Measurements from ENCODE around the gene CYP4F22.

The CYP4F22 gene

DNA sequence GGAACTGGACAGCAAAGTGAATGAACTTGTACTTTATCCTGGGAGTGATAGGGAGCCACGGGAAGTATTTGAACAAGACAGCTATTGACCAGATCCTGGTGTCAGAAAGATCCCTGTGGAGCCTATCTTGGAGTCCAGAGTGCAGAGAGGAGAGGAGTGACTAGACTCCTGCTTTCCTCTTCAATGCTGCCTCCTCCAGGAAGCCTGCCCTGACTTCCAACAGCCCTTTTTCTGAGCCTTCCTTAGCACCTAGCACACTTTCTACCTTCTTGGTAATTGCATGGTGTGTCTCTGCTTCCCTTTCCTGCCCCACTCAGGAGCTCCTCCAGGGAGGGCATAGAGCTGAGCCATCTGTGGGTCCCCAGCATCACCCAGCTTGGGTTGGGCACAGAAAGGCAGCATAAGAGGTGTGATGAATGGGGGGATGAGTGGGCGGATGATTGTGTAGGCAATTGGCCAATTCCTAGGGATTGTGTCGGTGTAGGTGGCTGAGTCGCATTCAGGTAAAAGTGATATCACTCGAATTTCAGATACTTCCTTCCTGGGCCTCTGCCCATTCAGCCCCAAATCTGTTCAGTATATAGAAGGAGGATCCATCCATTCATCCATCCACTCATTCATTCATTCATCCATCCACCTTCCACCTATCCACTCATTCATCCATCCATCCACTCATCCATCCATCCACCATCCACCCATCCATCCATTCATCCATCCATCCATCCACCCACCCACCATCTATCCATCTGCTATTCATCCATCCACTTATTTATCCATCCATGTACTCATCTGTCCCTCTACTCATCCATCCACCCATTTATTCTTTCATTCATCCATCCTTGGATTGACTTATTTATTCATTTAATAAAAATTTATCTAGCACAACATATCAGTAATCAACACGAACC, 26.9 kb downstream of the CYP4F22 start:
- DNase-seq (ENCODE audit: low read depth, low spot score): no peak

DNA sequence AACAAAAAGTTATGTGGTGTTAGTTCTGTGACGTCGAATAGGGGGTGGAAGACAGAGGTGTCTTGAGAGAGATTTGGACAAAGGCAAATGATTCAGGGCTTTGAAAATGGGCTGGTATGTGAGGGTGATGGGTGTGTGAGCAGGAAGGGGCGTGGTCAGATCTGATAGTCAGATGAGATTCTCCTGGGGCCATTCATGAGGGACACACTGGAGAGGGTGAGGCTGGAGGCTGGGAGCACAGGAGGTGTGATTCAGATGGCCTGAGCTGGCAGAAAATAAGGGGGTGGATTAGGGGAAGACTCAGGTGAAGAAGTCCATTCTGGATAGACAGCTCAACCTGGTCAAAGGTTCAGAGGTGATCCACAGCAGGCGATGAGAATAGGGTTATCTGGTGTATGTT, 28.0 kb downstream of the CYP4F22 start:
- DNase-seq (ENCODE audit: low read depth, low spot score): no peak

DNA sequence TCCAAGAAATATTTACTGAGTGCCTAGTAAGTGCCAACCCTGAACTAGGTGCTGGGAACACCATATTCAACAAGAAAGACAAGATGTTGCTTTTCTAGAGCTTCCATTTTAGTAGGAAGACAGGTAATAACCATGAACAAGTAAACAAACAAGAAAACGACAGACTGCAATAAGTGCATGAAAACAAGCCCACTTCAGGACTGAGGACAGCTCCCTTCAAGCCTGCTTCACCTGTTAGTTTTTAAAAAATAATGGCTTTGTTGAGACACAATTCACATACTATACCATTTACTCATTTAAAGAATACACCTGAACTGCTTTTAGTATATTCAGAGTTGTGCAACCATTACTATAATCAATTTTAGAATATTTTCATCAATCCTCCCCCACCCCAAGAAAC, 30.4 kb downstream of the CYP4F22 start:
- no peak for DNase-seq (ENCODE audit: low read depth, low spot score)

DNA sequence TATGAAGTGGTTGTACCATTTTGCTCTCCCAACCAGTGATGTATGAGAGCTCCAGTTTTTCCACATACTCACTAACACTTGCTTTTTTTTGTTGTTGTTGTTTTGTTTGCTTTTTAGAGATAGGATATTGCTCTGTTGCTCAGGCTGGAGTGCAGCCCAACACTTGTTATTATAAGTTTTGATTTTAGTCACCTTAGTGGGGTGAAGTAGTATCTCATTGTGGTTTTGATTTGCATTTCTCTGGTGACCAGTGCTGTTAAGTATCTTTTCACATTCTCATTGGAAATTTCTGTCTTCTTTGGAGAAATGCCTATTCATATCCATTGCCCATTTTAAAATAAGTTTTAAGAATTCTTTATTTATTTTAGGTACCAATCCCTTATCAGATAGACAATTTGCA, 31.3 kb downstream of the CYP4F22 start:
- no peak for DNase-seq (ENCODE audit: low read depth, low spot score)

DNA sequence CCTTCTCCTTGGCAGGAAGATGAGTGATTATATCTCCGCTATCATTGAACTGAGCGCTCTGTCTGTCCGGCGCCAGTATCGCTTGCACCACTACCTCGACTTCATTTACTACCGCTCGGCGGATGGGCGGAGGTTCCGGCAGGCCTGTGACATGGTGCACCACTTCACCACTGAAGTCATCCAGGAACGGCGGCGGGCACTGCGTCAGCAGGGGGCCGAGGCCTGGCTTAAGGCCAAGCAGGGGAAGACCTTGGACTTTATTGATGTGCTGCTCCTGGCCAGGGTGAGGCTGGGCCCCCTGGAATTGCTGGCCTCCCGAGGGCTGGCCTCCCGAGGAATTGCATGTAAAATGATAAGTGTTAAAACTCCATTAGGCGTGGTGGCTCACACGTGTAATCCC, 32.1 kb downstream of the CYP4F22 start:
- DNase-seq (ENCODE audit: low read depth, low spot score): no peak

DNA sequence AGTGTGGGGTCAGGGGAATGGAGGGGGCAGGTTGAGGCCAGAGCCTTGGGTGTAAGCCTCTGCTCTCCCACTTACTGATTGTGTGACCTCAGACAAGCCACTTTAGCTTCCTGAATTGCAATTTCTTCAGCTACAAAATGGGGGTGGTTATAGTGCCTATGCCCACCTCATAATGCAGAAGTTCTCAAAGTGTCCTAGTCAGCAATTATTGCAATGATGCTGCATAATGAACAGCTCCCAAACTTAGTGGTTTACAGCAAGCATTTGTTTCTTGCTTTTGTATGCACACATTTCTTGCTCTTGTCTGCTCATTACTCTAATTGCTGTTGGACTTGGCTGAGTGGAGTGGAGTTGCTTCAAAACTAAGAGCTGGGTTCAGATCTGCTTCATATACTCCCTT, 36.0 kb downstream of the CYP4F22 start:
- DNase-seq (ENCODE audit: low read depth, low spot score): no peak

DNA sequence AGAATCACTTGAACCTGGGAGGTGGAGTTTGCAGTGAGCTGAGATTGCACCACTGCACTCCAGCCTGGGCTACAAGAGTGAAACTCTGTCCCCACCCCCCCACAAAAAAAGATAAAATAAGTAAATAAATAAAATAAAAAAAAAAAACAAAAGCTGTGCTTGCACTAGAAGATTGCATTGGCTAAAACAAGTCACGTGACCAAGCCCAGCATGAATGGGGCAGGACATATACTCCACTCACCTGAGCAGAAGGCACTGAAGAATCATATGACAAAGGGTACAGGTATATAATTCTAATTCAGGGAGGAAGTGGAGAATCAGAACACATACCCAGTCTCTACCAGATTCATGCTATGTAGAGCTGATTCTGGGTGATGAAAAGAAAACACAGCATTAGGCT, 36.6 kb downstream of the CYP4F22 start:
- DNase-seq (ENCODE audit: low read depth, low spot score): no peak

DNA sequence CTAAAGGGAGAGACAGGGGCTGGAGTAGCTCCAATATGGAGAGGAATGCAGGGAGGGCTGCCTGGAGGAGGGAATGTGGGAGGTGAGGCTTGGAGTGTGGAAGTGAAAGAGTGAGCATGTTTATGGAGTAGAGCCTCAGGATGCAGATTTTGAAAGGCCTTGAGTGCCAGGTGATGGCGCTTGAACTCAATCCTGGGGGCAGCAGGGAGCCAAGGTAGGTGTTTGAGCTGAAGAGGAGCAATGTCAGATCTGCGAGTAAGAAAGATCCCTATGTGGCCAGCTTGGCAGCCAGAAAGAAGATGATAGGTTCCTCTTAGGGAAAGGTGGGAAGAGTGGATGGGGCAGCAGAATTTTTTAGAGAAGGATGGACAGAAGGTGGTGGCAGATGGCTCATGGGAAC, 40.3 kb downstream of the CYP4F22 start:
- no peak for DNase-seq (ENCODE audit: low read depth, low spot score)

DNA sequence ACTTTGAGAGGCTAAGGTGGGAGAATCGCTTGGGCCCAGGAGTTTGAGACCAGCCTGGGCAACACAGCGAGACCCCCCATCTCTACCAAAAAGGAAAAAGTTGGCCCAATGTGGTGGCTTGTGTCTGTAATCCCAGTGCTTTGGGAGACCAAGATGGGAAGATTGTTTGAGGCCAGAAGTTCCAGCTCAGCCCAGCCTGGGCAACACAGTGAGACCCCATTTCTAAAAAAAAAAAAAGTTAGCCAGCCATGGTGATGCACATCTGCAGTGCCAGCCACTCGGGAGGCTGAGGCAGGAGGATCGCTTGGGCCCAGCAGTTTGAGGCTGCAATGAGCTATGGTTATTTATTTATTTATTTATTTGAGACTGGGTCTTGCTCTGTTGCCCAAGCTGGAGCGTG, 41.3 kb downstream of the CYP4F22 start:
- no peak for DNase-seq (ENCODE audit: low read depth, low spot score)

DNA sequence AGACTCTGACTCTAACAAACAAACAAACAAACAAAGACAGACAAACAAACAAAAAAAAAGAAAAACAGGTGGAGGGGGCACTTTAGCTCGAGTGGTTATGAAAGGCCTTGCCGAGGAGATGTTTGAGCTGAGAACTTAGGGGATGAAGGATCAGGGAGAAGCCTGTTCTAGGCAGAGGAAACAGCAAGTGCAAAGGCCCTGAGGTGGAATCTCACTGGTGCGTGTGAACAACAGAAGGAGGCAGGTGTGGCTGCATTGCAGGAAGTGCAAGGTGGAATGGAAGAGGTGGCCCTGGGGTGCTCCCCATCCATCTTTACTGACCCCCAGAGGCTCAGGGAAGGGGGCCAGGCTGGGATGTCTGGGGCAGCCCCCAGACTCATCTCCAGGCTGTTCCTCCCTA, 41.9 kb downstream of the CYP4F22 start:
- DNase-seq (ENCODE audit: low read depth, low spot score): no peak

DNA sequence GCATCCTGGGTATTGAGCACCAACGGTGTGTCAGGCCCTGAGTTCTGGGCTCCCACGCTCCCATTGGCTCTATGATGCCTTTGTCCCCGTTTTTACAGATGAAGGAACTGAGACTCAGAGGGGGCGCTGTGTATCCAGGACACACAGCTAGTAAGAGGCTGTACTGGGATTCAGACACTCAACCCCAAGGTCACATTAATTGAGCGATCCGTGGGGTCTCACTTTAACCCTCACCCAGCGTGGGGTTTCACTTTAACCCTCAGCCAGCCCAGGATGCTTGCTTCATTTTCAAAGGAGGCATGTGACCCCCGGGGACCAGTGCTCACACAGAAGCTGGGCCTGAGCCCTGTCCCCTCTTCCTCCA, 42.6 kb downstream of the CYP4F22 start:
- DNase-seq (ENCODE audit: low read depth, low spot score): no peak

DNA sequence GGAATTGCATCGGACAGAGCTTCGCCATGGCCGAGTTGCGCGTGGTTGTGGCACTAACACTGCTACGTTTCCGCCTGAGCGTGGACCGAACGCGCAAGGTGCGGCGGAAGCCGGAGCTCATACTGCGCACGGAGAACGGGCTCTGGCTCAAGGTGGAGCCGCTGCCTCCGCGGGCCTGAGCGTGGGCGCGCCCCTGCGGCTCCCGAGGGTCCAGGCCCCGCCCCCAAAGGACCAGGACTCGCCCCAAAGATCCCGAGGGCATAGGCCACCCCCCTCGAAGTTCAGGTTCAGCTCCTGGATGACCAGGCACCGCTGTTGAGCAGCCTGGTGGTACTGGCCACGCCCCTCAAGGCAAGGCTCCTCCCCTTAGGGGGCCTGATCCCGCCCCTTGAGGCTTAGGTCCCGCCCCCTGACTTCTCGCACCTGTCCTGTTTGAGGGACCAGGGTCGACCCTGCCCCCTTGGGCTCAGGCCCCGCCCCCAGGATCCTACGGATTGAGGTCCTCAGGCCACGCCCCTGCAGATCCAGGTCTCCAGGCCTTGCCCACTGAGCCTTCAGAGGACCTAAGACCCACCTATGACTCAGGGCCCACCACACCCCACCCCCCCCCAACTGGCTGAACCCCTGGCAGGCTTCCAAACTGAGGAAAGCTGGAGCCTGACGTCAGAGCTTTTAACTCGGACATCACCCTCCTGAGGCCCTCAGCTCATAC, 43.1 kb downstream of the CYP4F22 start:
- peak; percentile 35 for DNase-seq (ENCODE audit: low read depth, low spot score)

DNA sequence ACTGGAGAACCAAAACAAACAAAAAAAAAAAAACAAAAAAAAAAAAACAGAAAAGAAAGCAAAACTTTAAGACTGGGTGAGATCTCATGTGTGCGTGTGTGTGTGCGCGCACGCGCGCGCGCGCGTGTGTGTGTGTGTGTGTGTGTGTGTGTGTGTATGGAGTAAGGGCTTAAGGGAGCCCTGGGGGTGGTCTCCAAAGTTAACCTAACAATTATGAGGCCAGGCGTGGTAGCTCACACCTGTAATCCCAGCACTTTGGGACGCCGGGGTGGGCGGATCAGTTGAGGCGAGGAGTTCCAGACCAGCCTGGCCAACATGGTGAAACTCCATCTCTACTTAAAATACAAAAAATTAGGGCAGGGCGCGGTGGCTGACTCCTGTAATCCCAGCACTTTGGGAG, 46.7 kb downstream of the CYP4F22 start:
- no peak for DNase-seq (ENCODE audit: low read depth, low spot score)

DNA sequence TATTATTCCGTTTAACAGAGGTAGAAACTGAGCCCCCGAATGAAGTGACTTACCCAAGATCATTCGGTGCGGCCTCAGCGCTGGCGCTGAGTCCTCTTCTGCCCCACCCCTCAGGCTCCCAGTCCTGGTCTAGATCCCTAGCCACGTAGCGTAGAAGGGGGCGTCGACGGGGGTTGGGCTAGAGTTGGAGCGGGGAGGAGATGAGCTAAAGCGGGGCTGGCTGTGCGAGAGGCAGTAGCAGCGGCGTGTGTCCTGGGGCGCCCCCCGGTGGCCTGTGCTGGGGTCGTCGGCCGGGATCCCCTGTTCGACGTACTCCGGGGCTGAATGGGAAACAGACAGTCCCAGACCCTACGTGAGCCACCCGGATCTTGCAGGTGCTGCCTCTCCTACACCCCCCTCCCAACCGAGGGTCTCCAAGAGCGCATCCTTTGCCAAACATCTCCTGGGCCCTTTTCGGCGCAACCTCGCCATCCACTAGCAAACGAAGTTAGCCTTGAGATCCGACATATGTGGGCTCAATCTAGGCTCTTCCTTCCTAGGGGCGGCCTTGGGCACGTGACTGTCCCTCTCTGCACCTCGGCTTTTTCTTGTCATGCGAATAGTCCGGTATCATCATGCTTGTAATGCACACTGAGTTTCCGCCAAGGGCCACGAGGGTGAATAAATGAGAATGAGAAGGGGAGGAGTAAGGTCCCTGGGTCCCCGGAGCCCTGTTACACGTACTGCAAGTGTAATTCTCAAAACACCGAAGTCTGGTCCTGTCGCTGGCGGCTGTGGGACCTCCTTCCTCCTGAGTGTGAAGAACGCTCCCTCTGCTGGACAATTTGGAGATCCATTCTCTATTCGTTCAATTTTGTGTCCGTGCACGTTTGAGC, 47.7 kb downstream of the CYP4F22 start:
- DNase-seq (ENCODE audit: low read depth, low spot score): peak; percentile 97

DNA sequence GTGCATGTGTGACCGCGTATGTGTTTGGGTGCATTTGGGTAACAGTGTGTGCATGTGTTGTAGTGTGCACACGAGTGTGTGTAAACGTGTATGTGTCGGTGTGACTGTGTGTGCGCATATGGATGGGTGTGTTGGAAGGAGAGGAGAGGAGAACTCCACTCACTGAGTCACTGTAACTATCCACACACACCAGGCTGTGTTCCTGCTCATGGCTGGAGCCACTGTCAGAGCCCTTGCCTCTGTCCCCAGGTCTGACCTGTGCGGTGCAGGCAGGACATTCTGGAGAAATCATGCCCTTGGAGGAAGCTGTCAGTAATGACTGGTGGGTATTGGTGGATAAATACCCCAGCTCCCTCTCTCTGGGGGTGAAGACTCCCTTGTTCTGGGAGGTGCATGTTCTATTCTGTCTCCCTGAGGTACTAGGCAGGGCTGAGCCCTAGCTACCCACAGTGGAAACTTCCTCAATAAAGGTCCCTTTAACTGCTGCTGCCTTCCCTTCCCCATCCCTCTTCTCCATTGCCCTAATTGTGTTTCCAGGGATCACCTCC, 48.4 kb downstream of the CYP4F22 start:
- DNase-seq (ENCODE audit: low read depth, low spot score): no peak

DNA sequence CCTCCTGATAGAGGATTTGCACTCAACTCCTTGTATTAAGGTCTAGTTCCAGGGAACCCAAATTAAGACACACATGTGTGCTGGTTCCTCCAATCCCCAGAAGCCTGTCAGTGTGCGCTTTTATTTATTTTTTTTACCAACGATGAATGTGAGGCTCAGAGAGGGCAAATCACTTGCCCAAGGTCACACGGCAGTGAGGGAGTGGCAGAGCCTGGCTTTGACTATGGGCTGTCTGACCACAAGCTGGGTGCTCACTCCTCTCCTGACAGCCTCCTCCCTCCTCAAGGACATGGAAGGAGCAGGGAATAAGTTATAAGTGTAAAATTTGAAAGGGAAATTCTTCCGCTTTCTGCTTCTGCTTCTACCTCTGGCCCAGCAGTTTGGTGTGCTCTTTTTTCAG, 48.9 kb downstream of the CYP4F22 start:
- DNase-seq (ENCODE audit: low read depth, low spot score): no peak

DNA sequence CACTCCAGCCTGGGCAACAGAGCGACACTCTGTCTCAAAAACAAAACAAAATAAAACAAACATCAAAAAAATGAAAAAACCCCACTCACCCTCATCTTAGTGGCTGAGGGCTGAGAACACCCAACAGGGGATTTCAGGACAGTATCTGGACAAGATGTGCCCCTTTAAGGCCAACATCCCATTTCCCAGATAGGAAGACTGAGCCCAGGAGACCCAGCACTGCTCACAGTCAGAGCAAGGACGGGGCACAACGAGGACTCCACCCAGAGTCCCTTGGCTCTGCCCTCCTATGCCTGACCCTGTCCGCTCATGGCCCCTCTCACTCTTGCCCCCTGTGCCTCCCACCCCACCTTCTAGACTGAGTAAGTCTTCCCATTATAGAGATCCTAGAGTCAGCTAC, 53.8 kb downstream of the CYP4F22 start:
- no peak for DNase-seq (ENCODE audit: low read depth, low spot score)

DNA sequence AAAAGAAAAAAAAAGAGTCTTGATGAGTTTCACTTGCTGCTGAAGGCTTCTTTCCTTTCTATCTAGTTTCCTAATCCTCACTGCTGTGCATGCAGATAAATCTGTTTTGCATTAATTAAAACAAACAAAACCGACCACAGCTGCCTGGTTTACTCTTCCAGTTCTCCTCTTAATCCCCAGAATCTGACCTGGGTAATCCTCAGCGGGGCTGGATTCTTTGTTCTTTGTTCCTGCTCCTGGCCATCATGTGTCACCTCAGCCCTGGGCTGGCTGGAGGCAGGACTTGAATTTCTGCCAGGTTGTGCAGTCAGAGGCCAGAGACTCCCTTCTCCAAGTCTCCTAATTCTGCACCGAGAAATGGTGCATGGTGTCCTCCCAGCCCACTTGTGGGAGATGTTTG, 54.5 kb downstream of the CYP4F22 start:
- no peak for DNase-seq (ENCODE audit: low read depth, low spot score)

DNA sequence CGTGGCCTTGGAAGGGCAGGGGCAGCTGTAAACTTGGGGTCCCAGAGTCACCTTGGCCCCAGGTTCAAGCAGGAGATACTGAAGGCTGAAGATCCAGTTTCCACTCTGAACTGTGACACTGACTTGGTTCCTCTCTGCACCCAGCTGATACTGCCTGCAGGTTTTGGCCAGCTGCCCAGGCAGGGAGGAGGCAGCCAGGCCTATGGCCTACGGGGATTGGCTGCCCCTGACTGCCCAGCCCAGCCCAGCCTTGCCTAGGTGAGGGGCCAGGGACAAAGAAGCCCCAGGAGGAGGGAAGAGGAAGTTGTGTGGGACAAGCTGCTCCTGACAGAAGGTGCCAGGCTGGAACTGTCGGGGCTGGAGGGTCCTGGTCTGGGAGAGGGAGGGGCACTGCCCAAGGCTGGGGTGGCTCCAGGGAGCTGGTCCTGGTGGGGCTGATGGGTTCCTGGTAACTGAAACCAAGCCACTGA, 55.0 kb downstream of the CYP4F22 start:
- no peak for DNase-seq (ENCODE audit: low read depth, low spot score)

DNA sequence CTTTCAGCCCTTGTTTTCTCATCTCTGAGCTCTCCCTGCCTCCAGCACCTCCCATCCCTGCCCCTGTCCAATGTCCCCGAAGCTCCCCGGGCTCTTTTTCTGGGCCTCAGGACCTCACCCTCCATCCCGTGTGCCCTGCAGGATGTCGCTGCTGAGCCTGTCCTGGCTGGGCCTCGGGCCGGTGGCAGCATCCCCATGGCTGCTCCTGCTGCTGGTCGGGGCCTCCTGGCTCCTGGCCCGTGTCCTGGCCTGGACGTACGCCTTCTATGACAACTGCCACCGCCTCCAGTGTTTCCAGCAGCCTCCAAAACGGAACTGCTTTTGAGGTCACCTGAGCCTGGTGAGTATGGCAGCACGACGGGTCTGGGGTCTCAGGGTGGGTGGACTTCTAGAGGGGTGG, 55.6 kb downstream of the CYP4F22 start:
- no peak for DNase-seq (ENCODE audit: low read depth, low spot score)

DNA sequence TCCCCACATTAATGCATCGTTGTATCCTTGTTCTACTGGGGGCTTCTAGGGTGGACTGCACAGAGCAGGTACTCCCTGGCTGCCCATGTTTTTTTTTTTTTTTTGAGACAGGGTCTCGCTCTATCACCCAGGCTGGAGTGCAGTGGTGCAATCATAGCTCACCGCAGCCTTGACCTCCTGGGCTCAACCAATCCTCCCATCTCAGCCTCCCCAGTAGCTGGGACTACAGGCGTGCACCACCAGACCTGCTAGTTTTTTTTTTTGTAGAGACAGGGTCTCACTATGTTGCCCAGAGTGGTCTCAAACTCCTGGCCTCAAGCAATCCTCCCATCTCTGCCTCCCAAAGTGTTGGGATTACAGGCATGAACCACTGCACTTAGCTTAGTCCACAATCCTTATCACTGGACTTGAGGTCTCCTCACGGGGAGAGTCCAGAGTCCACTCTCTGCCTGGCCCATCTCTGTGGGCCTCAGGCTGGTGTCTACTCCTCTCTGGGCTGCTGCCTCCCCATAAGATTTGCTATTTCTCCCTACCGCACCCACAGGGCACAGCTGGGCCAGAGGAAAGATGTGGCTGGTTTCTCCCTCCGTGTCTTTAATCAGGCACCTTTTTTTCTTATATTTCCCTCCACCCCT, 56.3 kb downstream of the CYP4F22 start:
- no peak for DNase-seq (ENCODE audit: low read depth, low spot score)
